MM.1S (cell line): ENCODE data around the gene CDH22.

Experiments
- DNase-seq: peaks from one replicate; pipeline ENCODE4 v3.0.0-alpha.2; 2015
- H2AFZ ChIP-seq: fragments of 300-600 bp; sonication (generic); 2 replicates; pipeline ENCODE4 v1.6.0; 2016; ENCODE audit warnings: antibody characterized with exemption, low read length
- H3F3A ChIP-seq: fragments of 300-600 bp; sonication (generic); 2 replicates; pipeline ENCODE4 v1.6.1; 2016; ENCODE audit warnings: mild to moderate bottlenecking, antibody characterized with exemption, low read length, moderate library complexity, mixed read lengths; ENCODE audit not compliant: insufficient read depth
- H3K27ac ChIP-seq: fragments of 300-600 bp; sonication (generic); 2 replicates; pipeline ENCODE4 v1.5.1; 2016; ENCODE audit warnings: mild to moderate bottlenecking, low read length
- H3K27me3 ChIP-seq: fragments of 300-600 bp; sonication (generic); replicated peaks from 2 replicates; pipeline ENCODE4 v1.6.0; 2016; ENCODE audit warnings: low read length; ENCODE audit not compliant: insufficient read depth
- H3K36me3 ChIP-seq: fragments of 300-600 bp; sonication (generic); replicated peaks from 2 replicates; pipeline ENCODE4 v1.6.1; 2016; ENCODE audit warnings: mild to moderate bottlenecking, low read length, mixed read lengths; ENCODE audit not compliant: insufficient read depth
- H3K4me1 ChIP-seq: fragments of 300-600 bp; sonication (generic); 2 replicates; pipeline ENCODE4 v1.6.1; 2016; ENCODE audit warnings: low read length, mixed read lengths
- H3K4me2 ChIP-seq: fragments of 300-600 bp; sonication (generic); 2 replicates; pipeline ENCODE4 v1.6.0; 2016; ENCODE audit warnings: low read depth, low read length
- H3K4me3 ChIP-seq: fragments of 300-600 bp; sonication (generic); 2 replicates; pipeline ENCODE4 v1.5.1; 2016; ENCODE audit warnings: low read length, mixed read lengths
- H3K79me2 ChIP-seq: fragments of 300-600 bp; sonication (generic); 2 replicates; pipeline ENCODE4 v1.6.1; 2016; ENCODE audit warnings: mixed run types, low read length, mixed read lengths
- H3K9ac ChIP-seq: fragments of 300-600 bp; sonication (generic); 2 replicates; pipeline ENCODE4 v1.6.1; 2016; ENCODE audit warnings: low read length, mixed read lengths
- H3K9me2 ChIP-seq: fragments of 300-600 bp; sonication (generic); replicated peaks from 2 replicates; pipeline ENCODE4 v1.6.1; 2016; ENCODE audit warnings: mild to moderate bottlenecking, low read length, mixed read lengths; ENCODE audit not compliant: insufficient read depth
- H3K9me3 ChIP-seq: fragments of 300-600 bp; sonication (generic); replicated peaks from 2 replicates; pipeline ENCODE4 v1.6.1; 2016; ENCODE audit warnings: mild to moderate bottlenecking, low read length, mixed read lengths; ENCODE audit not compliant: insufficient read depth
- H4K20me1 ChIP-seq: fragments of 300-600 bp; sonication (generic); 2 replicates; pipeline ENCODE4 v1.6.1; 2016; ENCODE audit warnings: mild to moderate bottlenecking, low read length, moderate library complexity, mixed read lengths; ENCODE audit not compliant: insufficient read depth
- CTCF ChIP-seq: fragments of 300-600 bp; sonication (generic); IDR thresholded peaks from 2 replicates; pipeline ENCODE4 v1.5.1; 2016; ENCODE audit warnings: antibody characterized with exemption, low read length, mixed read lengths
- EZH2 ChIP-seq: fragments of 300-600 bp; sonication (generic); optimal IDR thresholded peaks from 2 replicates; pipeline ENCODE3; 2017; ENCODE audit warnings: low read depth, mild to moderate bottlenecking, antibody characterized with exemption, low read length, mixed read lengths
- EZH2phosphoT487 ChIP-seq: fragments of 300-600 bp; sonication (generic); IDR thresholded peaks from 2 replicates; pipeline ENCODE4 v1.6.1; 2018; ENCODE audit warnings: antibody characterized with exemption, low read length

CDH22 gene

GRCh38 chr20:46228670-46229069 lies 79.6 kb downstream of the CDH22 start:
- Histone ChIP-seq H3K9me2 (no peaks in the 10 kb centered on the region), H3K4me1 (no peaks in the 10 kb centered on the region), H3K4me3 (no peak overlapping the region), H3K9me3 (no peaks in the 10 kb centered on the region), H3K27me3 (peaks cover 31% of the 10 kb centered on the region), H3K36me3 (no peaks in the 10 kb centered on the region), H3K9ac (no peak overlapping the region), H3K79me2 (no peaks in the 10 kb centered on the region), H3K27ac (no peak overlapping the region), H4K20me1 (no peaks in the 10 kb centered on the region), H2AFZ (no peak overlapping the region), H3F3A (no peaks in the 10 kb centered on the region), H3K4me2 (no peak overlapping the region)
- TF ChIP-seq CTCF, result no peak
- TF ChIP-seq EZH2, result no peak
- no peak for TF ChIP-seq EZH2phosphoT487
- DNase-seq, result no peak

DNA sequence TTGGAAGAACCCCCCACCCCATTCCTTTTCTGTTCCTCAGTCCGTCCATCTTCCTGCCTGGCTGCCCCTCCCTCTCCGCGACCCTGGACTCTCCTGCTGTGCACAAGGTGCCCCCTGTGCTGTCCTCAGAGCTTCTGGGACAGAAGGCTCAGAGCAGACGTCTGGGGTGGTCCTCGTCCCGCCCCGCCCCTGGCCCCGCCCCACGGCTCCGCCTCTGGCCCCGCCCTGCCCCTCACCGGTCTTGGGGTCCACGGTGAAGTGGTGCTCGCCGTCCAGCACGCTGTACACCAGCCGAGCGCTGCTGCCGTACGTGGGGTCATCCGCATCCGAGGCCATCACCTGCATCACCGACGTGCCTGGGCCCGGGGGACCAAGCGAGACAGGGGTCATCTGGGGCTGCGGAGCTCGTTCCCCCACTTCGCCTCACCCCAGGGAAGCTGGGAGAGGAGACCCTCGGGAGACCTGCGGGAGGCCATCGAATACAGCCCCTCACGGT lies 81.0 kb downstream of the CDH22 start:
- Histone ChIP-seq H2AFZ (no peak overlapping the region), H3K4me3 (no peak overlapping the region), H3K4me2 (no peak overlapping the region)

DNA sequence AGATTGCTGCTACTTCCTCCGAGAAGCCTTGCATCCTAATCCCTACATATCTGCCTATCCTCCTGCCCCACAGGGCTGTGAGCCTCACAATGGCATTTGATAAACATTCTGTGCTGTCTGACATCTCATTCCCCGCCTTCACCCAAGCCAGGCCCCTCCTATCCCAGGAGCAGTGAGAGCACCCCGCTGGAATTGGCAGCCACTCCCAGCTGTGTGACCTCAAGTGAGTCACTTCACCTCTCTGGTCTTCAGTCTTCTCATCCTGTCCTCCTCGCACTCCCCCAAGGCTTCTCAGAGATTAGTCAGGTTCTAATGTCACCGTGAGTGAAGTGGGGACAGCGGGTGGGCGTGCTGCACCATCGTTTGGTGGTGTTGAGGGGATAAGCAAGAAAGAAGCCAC lies 81.7 kb downstream of the CDH22 start:
- H4K20me1 ChIP-seq, result no peaks in the 10 kb centered on the region
- no peak overlapping the region for H3K27ac ChIP-seq
- no peaks in the 10 kb centered on the region for H3K79me2 ChIP-seq
- H3K27me3 ChIP-seq, result peaks cover 31% of the 10 kb centered on the region
- H3K36me3 ChIP-seq, result no peaks in the 10 kb centered on the region
- TF ChIP-seq EZH2 (no peak), CTCF (no peak)
- DNase-seq, result no peak
- H3K4me1 ChIP-seq, result no peaks in the 10 kb centered on the region
- no peak overlapping the region for H3K4me3 ChIP-seq
- H3F3A ChIP-seq, result no peaks in the 10 kb centered on the region
- H3K9me2 ChIP-seq, result no peaks in the 10 kb centered on the region
- H3K4me2 ChIP-seq, result no peak overlapping the region
- no peak overlapping the region for H2AFZ ChIP-seq
- no peaks in the 10 kb centered on the region for H3K9me3 ChIP-seq
- no peak overlapping the region for H3K9ac ChIP-seq

More for the DNA sequence above, 81.0 kb downstream of the CDH22 start:
- no peaks in the 10 kb centered on the region for H3K9me2 ChIP-seq
- H3F3A ChIP-seq, result no peaks in the 10 kb centered on the region
- H3K9me3 ChIP-seq, result no peaks in the 10 kb centered on the region
- TF ChIP-seq CTCF (no peak), EZH2 (no peak), EZH2phosphoT487 (no peak)
- H3K27me3 ChIP-seq, result peaks cover 31% of the 10 kb centered on the region
- no peaks in the 10 kb centered on the region for H4K20me1 ChIP-seq
- H3K27ac ChIP-seq, result no peak overlapping the region
- no peaks in the 10 kb centered on the region for H3K79me2 ChIP-seq
- no peaks in the 10 kb centered on the region for H3K4me1 ChIP-seq
- no peaks in the 10 kb centered on the region for H3K36me3 ChIP-seq
- no peak for DNase-seq
- no peak overlapping the region for H3K9ac ChIP-seq
